GM10266 (cell line): ENCODE data around the gene SPOCK1.

Experiments
- DNase-seq: peaks from one replicate; pipeline ENCODE4 v3.0.0; 2012; ENCODE audit errors: extremely low spot score
- CTCF ChIP-seq: IDR thresholded peaks from 2 replicates; pipeline ENCODE4 v1.5.1; 2012; ENCODE audit warnings: mild to moderate bottlenecking, low read depth; ENCODE audit not compliant: control insufficient read depth, insufficient read depth; ENCODE audit errors: missing control alignments

SPOCK1 gene

GRCh38 chr5:137432376-137432775 is 66.8 kb downstream of the SPOCK1 start:
- DNase-seq = no peak
- no peak for TF ChIP-seq CTCF

DNA sequence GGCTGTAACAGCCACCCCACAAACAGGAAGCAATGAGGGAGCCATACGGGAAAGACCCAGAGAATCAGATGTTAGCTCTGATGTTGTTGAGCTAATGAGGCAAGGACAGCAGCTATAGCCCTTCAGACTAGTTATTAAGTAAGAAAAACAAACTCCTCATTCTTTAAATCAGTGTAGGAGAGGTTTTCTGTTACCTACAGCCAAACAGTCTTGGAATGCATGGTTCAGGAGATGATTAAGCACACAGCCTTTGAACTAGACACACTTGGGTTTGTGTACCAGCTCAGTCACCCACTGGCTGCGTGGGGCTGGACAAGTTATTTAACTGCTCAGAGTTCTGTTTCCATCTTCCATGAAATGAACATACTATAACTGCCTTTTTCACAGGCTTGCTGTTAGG is 68.1 kb downstream of the SPOCK1 start:
- DNase-seq = no peak
- TF ChIP-seq CTCF = no peak

DNA sequence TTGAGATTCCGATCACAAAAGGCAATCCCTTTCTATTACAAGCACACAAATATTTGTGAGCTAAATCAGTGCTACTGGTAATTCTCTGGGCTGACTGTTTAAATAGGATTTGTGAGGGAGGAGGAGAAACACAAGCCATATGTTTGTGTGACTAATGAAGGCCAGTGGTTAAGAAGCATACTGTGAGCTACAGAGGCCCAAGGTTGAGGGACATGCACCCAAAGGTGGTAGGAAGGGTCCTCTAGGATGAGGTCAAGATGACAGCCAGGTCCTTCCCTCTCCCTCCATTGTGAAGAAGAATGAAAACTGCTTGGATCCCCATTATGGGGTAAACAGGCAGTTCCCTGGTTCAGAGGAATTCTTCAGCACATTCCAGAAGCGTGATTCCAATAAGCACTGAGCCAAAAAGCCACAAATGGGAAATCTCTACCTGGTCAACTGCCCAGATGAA is 83.9 kb downstream of the SPOCK1 start:
- no peak for DNase-seq
- no peak for TF ChIP-seq CTCF

GRCh38 chr5:137414112-137414755 is 84.9 kb downstream of the SPOCK1 start:
- DNase-seq = no peak

GRCh38 chr5:137412136-137412535 is 87.0 kb downstream of the SPOCK1 start:
- no peak for DNase-seq
- no peak for TF ChIP-seq CTCF

More at GRCh38 chr5:137414112-137414755, 84.9 kb downstream of the SPOCK1 start:
- no peak for TF ChIP-seq CTCF

DNA sequence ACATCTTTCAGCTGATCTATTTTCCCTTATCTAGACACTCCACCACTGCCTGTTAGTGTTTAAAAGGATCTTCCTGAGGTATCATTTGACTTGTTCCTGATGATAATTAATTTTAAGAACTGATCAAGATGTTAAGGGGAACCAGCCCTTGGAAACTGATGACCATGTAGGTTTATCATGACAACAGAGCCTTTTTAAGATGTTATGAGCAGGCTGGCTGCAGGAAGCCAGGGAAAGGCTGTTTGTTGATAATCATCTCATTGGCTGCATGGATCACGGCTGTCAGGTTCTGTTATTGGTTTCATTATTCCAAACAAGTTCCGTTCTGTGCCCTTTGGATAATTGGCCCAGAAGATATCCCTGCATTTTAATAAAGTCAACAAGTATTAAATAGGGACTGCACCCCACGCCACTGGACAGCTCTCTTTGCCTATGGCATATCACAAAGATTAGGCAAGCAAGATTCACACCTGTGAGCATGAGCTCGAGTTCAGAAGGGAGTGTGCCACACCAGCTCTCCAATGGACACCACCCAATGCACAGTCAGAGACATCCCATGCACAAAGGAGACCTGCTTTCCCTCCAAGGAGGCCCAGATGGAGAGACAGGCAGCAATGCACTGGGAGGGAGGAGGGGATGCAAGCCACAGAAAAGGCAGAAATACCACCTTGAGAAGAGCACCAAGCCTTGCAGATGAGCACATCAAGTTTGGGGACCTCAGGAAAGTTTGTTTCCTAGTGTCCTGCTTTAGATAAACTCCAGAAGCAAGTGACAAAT is 88.7 kb downstream of the SPOCK1 start:
- DNase-seq = no peak
- no peak for TF ChIP-seq CTCF

- TF ChIP-seq CTCF = no peak
- DNase-seq = no peak
These were observed 89.4 kb downstream of the SPOCK1 start for GRCh38 chr5:137409736-137410135.
